Fibroblast of lung (primary cell): ENCODE data around the gene IL17RB.

ENCODE experiments used
- CTCF ChIP-seq, 2 donors: IDR thresholded peaks in 1 of 2; conservative IDR thresholded peaks in 1 of 2; 1 replicate in 1 of 2; 2 replicates in 1 of 2; pipeline ENCODE4 v1.5.1; 2011 to 2012; ENCODE audit warnings: low read length in 2 of 2, control low read depth in 1 of 2, inconsistent platforms in 1 of 2, low read depth in 1 of 2, mild to moderate bottlenecking in 1 of 2
- EZH2 ChIP-seq: IDR thresholded peaks from 2 replicates; pipeline ENCODE4 v1.5.1; 2012; ENCODE audit warnings: low read length, control low read depth, mild to moderate bottlenecking; ENCODE audit errors: missing control alignments

GRCh38 chr3:53837331-53837730, 9.0 kb upstream of the IL17RB start:
- TF ChIP-seq CTCF (conservative IDR thresholded peaks at IDR 0.05 in 1 of 2, IDR thresholded peaks at IDR 0.05 in 1 of 2; ENCODE audit: low read depth in 1 of 2, low read length in 2 of 2) (no peak), EZH2 (no peak)
